Measurements from ENCODE around the gene IFT27. TPM values are rescaled to one million over a fixed set of nuclear protein-coding genes. Genes with fewer than 3 reads are reported as not detected.
A peak's percentile ranks its signal among the peaks of the same experiment; 100 is the strongest.
"Not testable (repeated sequence)": the region's sequence is repeated elsewhere in the genome, so short reads cannot be mapped to it uniquely, and the experiment has no call there.

The IFT27 gene
- total RNA-seq, 1 experiment from 2014 or later: 9.0 TPM

GRCh38 chr22:36765131-36765942, 10.6 kb downstream of the IFT27 start:
- DNase-seq (ENCODE audit: low spot score): no peak

GRCh38 chr22:36764641-36765040, 11.3 kb downstream of the IFT27 start:
- DNase-seq (ENCODE audit: low spot score): no peak

- no peak for DNase-seq (ENCODE audit: low spot score)
Measured at GRCh38 chr22:36764060-36764459, 11.9 kb downstream of the IFT27 start.

- DNase-seq (ENCODE audit: low spot score): peak; percentile 11
Measured at GRCh38 chr22:36763576-36763975, 12.3 kb downstream of the IFT27 start.

GRCh38 chr22:36762687-36763260, 13.1 kb downstream of the IFT27 start:
- DNase-seq (ENCODE audit: low spot score): no peak

- DNase-seq (ENCODE audit: low spot score): no peak
Measured at GRCh38 chr22:36761553-36762240, 14.2 kb downstream of the IFT27 start.

- DNase-seq (ENCODE audit: low spot score): no peak
Measured at GRCh38 chr22:36760786-36761185, 15.1 kb downstream of the IFT27 start.

- no peak for DNase-seq (ENCODE audit: low spot score)
Measured at GRCh38 chr22:36759481-36760159, 16.3 kb downstream of the IFT27 start.

- DNase-seq (ENCODE audit: low spot score): no peak
Measured at GRCh38 chr22:36758792-36759271, 17.1 kb downstream of the IFT27 start.

- DNase-seq (ENCODE audit: low spot score): peak; percentile 54
Measured at GRCh38 chr22:36757668-36758211, 18.2 kb downstream of the IFT27 start.

GRCh38 chr22:36756746-36757655, 18.9 kb downstream of the IFT27 start:
- DNase-seq (ENCODE audit: low spot score): no peak

- no peak for DNase-seq (ENCODE audit: low spot score)
Measured at GRCh38 chr22:36756031-36756430, 19.9 kb downstream of the IFT27 start.

GRCh38 chr22:36755316-36755715, 20.6 kb downstream of the IFT27 start:
- no peak for DNase-seq (ENCODE audit: low spot score)

GRCh38 chr22:36754881-36755280, 21.0 kb downstream of the IFT27 start:
- not testable (repeated sequence) for DNase-seq (ENCODE audit: low spot score)

GRCh38 chr22:36753916-36754315, 22.0 kb downstream of the IFT27 start:
- DNase-seq (ENCODE audit: low spot score): no peak

- DNase-seq (ENCODE audit: low spot score): no peak
Measured at GRCh38 chr22:36753120-36753802, 22.7 kb downstream of the IFT27 start.

GRCh38 chr22:36746375-36746970, 29.4 kb downstream of the IFT27 start:
- DNase-seq (ENCODE audit: low spot score): no peak

- no peak for DNase-seq (ENCODE audit: low spot score)
Measured at GRCh38 chr22:36745301-36745995, 30.5 kb downstream of the IFT27 start.

- DNase-seq (ENCODE audit: low spot score): no peak
Measured at GRCh38 chr22:36744791-36745190, 31.1 kb downstream of the IFT27 start.
